HG02642 (cell line): ENCODE results near the gene ERICH6.
"Not testable (repeated sequence)": the region's sequence is repeated elsewhere in the genome, so short reads cannot be mapped to it uniquely, and the experiment has no call there.

Experiments used
- ATAC-seq: cut with Tn5 transposase; IDR thresholded peaks from one replicate; pipeline ENCODE4 v1.9.1; 2021; ENCODE audit warnings: mild to moderate bottlenecking; ENCODE audit not compliant: unreplicated experiment, poor library complexity

Gene ERICH6

GRCh38 chr3:150626148-150626930, 77.4 kb downstream of the ERICH6 start:
- no peak for ATAC-seq

- no peak for ATAC-seq
Observed at GRCh38 chr3:150623945-150624344, 79.8 kb downstream of the ERICH6 start.

GRCh38 chr3:150622955-150623354, 80.8 kb downstream of the ERICH6 start:
- not testable (repeated sequence) for ATAC-seq

- ATAC-seq, result no peak
Observed at GRCh38 chr3:150620002-150620689, 83.6 kb downstream of the ERICH6 start.

- no peak for ATAC-seq
Observed at GRCh38 chr3:150613709-150614480, 89.8 kb downstream of the ERICH6 start.

- no peak for ATAC-seq
Observed at GRCh38 chr3:150613034-150613433, 90.7 kb downstream of the ERICH6 start.

GRCh38 chr3:150612494-150612893, 91.2 kb downstream of the ERICH6 start:
- no peak for ATAC-seq

GRCh38 chr3:150611666-150612065, 92.1 kb downstream of the ERICH6 start:
- no peak for ATAC-seq

GRCh38 chr3:150610785-150611184, 92.9 kb downstream of the ERICH6 start:
- ATAC-seq, result no peak

GRCh38 chr3:150609988-150610387, 93.7 kb downstream of the ERICH6 start:
- no peak for ATAC-seq
